ENCODE data around the gene PCDHA11.

The PCDHA11 gene

DNA sequence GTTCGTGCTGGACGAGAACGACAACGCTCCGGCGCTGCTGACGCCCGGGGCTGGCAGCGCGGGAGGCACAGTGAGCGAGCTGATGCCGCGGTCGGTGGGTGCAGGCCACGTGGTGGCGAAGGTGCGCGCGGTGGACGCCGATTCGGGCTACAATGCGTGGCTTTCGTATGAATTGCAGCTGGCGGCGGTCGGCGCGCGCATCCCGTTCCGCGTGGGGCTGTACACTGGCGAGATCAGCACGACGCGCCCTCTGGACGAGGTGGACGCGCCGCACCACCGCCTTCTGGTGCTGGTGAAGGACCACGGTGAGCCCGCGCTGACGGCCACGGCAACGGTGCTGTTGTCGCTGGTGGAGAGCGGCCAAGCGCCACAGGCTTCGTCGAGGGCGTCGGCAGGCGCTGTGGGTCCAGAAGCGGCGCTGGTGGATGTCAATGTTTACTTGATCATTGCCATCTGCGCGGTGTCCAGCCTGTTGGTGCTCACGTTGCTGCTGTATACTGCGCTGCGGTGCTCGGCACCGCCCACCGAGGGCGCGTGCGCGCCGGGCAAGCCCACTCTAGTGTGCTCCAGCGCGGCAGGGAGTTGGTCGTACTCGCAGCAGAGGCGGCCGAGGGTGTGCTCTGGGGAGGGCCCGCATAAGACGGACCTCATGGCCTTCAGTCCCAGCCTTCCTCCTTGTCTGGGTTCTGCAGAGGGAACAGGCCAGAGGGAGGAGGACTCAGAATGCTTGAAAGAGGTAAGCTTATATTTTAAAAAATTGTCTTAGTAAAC, 15.4 kb downstream of the PCDHA11 start:
- DNase-seq (ENCODE audit: low read depth) = no peak
- H3K4me3 ChIP-seq (ENCODE audit: low read depth, low read length) = no peak overlapping the region

DNA sequence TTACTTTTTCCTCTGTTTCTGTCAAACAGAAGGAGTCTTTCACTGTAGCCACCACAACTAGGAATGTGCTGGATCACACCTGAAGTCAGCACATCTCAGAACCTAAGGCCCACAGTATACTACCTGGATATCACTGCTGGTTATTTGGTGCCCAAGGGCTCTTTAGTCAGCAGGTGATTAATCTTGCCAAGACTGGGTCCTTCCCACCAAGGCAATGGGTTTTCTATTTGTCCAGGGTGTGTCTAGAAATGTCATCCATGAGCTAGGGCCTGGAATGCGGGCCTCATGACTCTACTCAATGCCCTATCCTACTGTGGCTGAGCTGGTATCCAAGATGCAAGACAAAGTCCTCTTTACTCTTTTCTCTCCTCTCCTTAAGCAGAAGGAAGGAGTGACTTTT, 47.6 kb downstream of the PCDHA11 start:
- no peak for DNase-seq (ENCODE audit: low read depth)
- no peak overlapping the region for H3K4me3 ChIP-seq (ENCODE audit: low read depth, low read length)
